Central memory CD8-positive, alpha-beta T cell (primary cell): ENCODE measurements around the gene TGFA.

Experiments used
- ATAC-seq: fragments of 150-1000 bp; cut with Tn5 transposase; replicated peaks from 2 replicates; pipeline ENCODE4 v1.10.0; 2022; ENCODE audit warnings: mild to moderate bottlenecking, moderate FRiP score, moderate number of reproducible peaks; ENCODE audit not compliant: poor library complexity, severe bottlenecking; ENCODE audit errors: extremely low read depth
- DNase-seq, 2 donors: peaks; one replicate each; pipeline ENCODE4 v3.0.0; 2021; ENCODE audit warnings: low spot score in 2 of 2
- H3K27ac Mint-ChIP-seq: one replicate; pipeline ENCODE4 v1.8.0; 2022; ENCODE audit warnings: low read depth, mild to moderate bottlenecking, moderate library complexity, mixed read lengths
- H3K27me3 Mint-ChIP-seq: one replicate; pipeline ENCODE4 v1.8.0; 2022; ENCODE audit warnings: mixed read lengths
- H3K36me3 Mint-ChIP-seq: one replicate; pipeline ENCODE4 v1.8.0; 2022; ENCODE audit warnings: mild to moderate bottlenecking, moderate library complexity, mixed read lengths; ENCODE audit not compliant: insufficient read depth
- H3K4me1 Mint-ChIP-seq: one replicate; pipeline ENCODE4 v1.8.0; 2022; ENCODE audit warnings: mixed read lengths
- H3K4me3 Mint-ChIP-seq: one replicate; pipeline ENCODE4 v1.8.0; 2022; ENCODE audit warnings: mild to moderate bottlenecking, moderate library complexity, mixed read lengths
- H3K9me3 Mint-ChIP-seq: one replicate; pipeline ENCODE4 v1.8.0; 2022; ENCODE audit warnings: mixed read lengths

Gene TGFA

DNA sequence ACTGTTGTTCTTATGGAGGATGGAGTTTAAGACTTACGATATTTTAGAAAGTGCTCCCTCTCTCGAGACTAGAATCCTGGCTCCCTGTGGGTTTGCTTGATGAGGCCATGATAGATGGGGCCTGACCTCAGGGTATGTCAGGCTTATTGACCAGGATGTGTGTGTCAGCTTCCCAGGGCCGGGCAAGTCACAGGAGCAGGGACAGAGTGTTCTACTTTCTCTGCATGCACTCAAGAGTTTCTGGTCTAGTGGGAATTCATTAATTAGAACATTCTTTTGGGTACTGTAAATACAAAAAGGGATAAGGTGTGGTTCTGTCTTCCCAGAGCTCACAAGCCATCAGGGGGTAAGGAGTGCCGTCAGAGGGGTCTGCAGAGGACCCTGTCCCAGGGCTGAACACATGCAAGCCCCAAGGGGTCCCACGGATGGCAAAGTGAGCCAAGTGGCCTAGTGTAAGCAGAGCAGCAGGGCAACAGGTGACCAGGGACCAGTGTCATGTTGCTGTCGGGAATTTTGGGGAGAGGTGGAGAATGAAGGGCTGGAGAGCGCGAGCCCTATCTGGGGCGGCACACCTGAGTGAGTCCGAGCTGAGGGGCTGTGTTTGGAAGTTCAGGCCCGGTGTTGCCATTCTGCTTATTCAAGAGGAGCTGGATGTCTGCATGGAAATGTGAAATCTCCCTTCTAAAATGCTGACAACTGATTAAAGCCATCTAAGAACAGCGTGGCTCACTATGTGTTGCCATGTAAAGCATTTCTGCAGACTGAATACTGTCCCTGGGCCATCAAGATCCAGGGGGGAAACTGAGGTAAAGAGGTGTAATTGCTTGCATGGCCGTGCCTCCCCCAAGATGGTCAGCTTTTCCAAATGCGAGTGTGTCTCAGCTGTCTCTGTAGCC is 91.4 kb downstream of the TGFA start:
- ATAC-seq (no peak), DNase-seq (no peak)
- Mint-ChIP-seq H3K27ac (no peak overlapping the region), H3K9me3 (no peaks in the 10 kb centered on the region), H3K4me1 (no peaks in the 10 kb centered on the region), H3K4me3 (no peak overlapping the region), H3K27me3 (no peaks in the 10 kb centered on the region), H3K36me3 (no peaks in the 10 kb centered on the region)

DNA sequence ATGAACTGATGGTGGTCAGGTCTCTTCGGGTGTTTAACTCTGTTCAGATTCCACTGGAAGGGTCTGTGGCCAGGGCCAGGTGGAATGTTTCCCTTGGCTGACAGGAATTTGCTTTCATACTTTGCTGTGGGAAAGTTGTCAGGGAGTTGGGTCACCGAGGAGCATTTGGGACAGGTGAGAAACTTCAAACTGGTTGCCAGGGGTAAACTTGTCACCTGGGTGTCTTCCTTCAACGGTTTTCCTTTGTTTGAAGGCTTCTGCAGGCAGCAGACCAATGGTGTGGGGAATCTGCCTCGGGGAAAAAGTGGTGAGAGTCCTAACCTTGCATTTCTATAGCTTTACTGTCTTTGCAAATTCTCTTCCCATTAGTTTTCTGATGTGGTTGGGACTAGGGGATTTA is 92.2 kb downstream of the TGFA start:
- H3K4me1 Mint-ChIP-seq: no peaks in the 10 kb centered on the region
- DNase-seq (no peak), ATAC-seq (no peak)
- H3K4me3 Mint-ChIP-seq: no peak overlapping the region
- no peaks in the 10 kb centered on the region for H3K9me3 Mint-ChIP-seq
- H3K36me3 Mint-ChIP-seq: no peaks in the 10 kb centered on the region
- no peak overlapping the region for H3K27ac Mint-ChIP-seq
- no peaks in the 10 kb centered on the region for H3K27me3 Mint-ChIP-seq

DNA sequence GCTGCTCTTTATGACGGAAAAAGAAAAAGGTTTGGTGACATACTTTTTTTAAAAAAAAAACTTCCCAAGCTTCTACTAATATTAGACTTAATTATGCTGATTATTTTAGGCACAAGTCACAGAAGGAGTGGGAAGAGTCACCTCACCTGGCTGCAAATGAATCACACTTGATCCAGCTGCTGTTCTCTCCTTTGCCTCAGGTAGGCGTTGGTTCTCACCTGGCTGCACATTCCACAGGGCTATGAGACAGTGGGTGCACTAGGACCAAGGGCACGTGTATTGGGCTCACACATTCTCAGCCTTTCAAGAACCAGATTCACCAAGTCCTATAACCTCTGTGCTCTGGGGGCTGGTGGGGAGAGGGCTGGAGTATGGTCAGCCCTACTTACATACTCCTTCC is 93.3 kb downstream of the TGFA start:
- ATAC-seq (no peak), DNase-seq (no peak)
- H3K9me3 Mint-ChIP-seq: no peaks in the 10 kb centered on the region
- no peaks in the 10 kb centered on the region for H3K4me1 Mint-ChIP-seq
- H3K27ac Mint-ChIP-seq: no peak overlapping the region
- H3K27me3 Mint-ChIP-seq: no peaks in the 10 kb centered on the region
- H3K36me3 Mint-ChIP-seq: no peaks in the 10 kb centered on the region
- no peak overlapping the region for H3K4me3 Mint-ChIP-seq

DNA sequence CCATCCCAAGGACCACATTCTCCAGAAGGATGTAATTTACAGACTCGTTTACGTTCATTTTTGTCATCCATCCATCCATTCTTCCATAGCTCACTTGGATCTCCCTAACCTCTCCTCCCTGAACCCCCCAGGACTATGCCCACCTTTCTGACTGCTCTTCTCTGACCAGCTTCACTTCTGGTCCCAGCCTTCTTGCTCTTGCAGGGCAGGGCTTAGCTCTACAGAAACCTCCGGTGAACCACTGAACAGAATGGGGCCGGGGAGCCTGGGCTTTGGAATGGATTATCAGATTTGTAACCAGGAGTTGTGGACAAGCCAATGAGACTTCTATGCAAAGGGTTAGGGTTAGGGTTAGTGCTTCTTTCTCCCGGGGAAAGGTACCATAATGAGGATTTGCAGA is 95.0 kb downstream of the TGFA start:
- Mint-ChIP-seq H3K4me3 (no peak overlapping the region), H3K9me3 (no peaks in the 10 kb centered on the region), H3K27me3 (no peaks in the 10 kb centered on the region), H3K36me3 (no peaks in the 10 kb centered on the region), H3K4me1 (no peaks in the 10 kb centered on the region), H3K27ac (no peak overlapping the region)
- ATAC-seq (no peak), DNase-seq (no peak)

DNA sequence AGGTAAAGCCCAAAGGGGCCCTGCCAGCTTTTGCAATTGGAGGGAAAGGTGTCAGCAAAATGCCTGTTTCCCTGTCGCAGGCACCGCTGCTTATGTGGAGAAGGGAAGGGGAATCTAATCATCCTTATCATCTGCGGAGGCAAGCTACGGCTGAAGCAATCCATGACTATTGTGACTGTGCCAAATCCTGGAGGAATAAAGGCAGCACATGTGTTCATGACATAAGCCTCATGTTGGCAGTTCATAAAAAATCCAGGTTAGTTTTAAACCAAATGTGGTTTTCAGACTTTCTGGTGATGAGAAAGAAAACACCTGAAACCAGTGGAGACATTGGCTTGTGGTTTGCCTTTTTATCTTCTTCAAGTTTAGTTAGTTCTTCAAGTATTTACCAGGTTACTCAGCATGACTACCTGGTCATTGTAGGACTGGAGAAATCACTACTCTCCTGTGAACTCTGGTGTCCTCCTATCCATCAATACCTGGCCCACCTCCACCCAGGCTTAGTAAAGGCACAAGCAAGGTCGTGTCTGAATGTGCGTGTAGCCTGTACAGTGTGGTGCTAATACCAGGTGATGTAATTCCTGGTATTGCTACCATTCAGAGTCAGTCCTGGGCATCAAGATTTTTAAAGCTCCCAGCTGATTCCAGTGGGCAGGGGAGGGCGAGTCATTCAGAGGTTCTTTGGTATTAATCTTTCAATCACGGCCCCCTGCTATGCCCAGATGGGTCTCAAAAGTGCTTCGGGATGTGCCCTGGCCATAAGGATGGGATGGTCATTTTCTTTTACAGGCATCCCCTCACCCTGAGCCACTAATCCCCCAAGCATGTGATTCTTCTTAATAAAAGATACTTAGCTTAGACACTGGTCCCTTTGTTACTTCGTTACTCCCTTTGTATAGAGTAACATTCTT is 96.8 kb downstream of the TGFA start:
- no peak overlapping the region for H3K4me3 Mint-ChIP-seq
- no peaks in the 10 kb centered on the region for H3K9me3 Mint-ChIP-seq
- DNase-seq (no peak), ATAC-seq (no peak)
- H3K36me3 Mint-ChIP-seq: peaks cover 1% of the 10 kb centered on the region
- H3K4me1 Mint-ChIP-seq: no peaks in the 10 kb centered on the region
- no peak overlapping the region for H3K27ac Mint-ChIP-seq
- no peaks in the 10 kb centered on the region for H3K27me3 Mint-ChIP-seq

DNA sequence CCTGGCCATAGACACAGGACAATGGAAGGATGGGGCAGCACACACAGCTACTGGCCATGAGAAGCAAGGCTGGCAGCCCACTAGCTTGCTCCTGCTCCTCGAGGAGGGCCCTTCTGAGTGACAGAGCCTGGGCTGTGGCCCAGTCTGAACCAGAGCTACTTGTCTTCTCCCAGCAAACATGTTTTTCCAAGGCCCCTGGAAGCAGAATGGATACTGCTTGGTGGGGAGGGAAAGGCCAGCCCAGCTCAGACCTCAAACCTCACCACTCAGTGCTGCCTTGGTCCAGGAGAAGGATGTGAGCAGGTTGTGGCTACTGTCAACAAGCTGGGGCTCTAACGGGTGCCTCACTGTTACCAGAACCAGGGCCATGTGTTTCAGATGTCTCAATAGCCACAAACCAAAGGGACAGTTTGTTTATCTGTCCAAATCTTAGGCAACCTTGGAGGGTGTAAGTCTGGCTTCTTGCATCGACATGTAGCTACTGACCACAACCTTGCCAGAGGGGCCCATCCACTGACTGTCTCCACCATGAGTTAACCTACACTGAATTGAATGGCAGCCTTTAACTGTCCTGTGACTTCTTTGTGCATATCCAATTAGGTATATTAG is 98.6 kb downstream of the TGFA start:
- Mint-ChIP-seq H3K4me3 (no peak overlapping the region), H3K36me3 (peaks cover 3% of the 10 kb centered on the region), H3K4me1 (no peaks in the 10 kb centered on the region), H3K27me3 (no peaks in the 10 kb centered on the region), H3K9me3 (no peaks in the 10 kb centered on the region), H3K27ac (no peak overlapping the region)
- no peak for ATAC-seq
- DNase-seq: no peak

DNA sequence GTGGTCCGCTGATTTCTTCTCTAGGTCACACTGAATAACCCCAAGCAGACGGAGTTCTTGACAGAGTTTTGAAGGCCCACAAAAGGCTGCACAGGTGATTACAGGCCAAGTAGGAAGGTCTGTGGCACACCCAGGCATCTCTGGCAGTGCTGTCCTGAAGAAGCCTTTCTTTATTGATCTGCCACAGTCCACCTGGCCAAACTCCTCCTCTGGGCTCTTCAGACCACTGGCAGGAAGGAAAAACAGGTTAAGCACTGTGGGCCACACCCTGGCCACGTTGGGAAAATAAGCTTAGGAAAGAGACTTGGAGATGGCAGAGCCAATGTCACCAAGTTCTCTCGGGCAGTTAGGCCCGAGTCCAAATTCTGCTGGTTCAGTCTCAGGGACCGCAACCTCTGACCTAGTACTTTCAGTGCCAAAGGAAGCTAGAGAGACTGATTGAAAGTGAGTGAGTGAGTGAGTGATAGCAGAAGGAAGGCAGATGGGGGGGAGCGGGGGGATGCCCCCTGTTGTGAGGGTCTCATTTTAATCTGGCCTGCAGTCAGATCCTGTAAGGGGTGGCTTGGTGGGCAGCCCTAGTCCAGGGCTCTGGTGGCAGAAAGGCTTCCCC is 102.9 kb downstream of the TGFA start:
- DNase-seq (no peak), ATAC-seq (no peak)
- Mint-ChIP-seq H3K27ac (no peak overlapping the region), H3K36me3 (peaks cover 8% of the 10 kb centered on the region), H3K4me3 (no peak overlapping the region), H3K27me3 (no peaks in the 10 kb centered on the region), H3K4me1 (no peaks in the 10 kb centered on the region), H3K9me3 (no peaks in the 10 kb centered on the region)

DNA sequence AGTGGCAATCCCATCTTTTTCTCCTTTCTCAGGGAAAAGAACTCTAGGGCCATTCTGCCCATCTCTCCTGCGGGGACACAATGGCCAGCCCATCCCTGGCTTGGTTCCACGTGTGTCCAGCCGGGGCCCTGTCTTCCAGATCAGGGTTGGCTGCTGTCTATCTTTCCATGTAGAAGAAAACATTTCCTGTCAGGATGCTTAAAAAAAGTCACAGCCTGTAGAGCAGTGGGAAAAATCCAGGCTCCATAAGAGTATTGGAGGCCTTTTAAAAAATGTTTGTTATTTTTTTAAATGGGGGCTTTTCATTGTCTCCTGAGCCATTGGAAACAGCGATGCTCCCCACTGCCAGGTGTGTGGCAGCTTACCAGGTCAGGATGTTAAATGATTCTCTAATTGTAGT is 105.6 kb downstream of the TGFA start:
- no peaks in the 10 kb centered on the region for H3K9me3 Mint-ChIP-seq
- ATAC-seq (no peak), DNase-seq (no peak)
- H3K27ac Mint-ChIP-seq: no peak overlapping the region
- peaks cover 8% of the 10 kb centered on the region for H3K36me3 Mint-ChIP-seq
- no peaks in the 10 kb centered on the region for H3K4me1 Mint-ChIP-seq
- H3K27me3 Mint-ChIP-seq: no peaks in the 10 kb centered on the region
- no peak overlapping the region for H3K4me3 Mint-ChIP-seq

DNA sequence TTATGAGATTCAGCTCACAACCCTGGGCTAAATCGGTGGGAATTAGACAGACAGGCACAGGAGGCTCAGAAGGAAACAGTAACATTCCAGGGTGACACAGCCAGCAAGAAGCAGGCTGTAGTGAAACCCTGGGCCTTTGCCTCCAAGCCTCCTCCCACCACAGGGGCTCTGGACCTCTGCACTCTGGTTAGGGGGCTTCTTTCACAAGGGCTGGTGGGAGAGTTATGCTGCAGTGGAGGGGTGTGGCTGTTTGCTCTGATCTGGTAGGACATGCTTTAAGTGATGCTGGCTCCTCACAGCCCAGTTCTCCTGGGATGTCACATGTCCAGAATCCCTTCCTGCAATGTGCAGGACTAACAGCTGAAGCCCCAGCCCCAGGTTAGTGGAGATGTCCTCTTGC is 109.9 kb downstream of the TGFA start:
- Mint-ChIP-seq H3K9me3 (no peaks in the 10 kb centered on the region), H3K4me3 (no peak overlapping the region), H3K27me3 (no peaks in the 10 kb centered on the region), H3K4me1 (peaks cover 7% of the 10 kb centered on the region), H3K36me3 (peaks cover 2% of the 10 kb centered on the region), H3K27ac (no peak overlapping the region)
- ATAC-seq (no peak), DNase-seq (no peak)

DNA sequence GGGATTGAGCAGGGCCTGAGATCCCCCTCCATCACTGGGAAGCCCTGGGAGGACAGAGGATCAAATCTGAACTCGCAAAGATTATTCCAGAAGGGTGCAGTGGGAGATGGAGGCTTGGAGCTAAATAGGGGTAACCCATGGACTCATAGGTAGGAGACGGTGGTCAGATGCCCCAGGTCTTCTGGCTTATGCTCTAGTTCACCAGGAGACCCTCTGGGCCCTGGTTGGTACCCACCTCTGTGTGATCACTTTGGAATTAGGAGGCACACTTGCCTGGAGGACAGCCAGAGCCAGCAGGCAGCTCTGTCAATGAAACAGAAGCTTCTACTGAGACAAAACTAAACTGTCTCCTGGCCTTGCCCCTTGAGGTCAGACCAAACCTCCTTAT is 110.6 kb downstream of the TGFA start:
- Mint-ChIP-seq H3K4me3 (no peak overlapping the region), H3K4me1 (peaks cover 7% of the 10 kb centered on the region), H3K9me3 (no peaks in the 10 kb centered on the region), H3K27me3 (no peaks in the 10 kb centered on the region), H3K27ac (no peak overlapping the region), H3K36me3 (peaks cover 2% of the 10 kb centered on the region)
- ATAC-seq (no peak), DNase-seq (no peak)

DNA sequence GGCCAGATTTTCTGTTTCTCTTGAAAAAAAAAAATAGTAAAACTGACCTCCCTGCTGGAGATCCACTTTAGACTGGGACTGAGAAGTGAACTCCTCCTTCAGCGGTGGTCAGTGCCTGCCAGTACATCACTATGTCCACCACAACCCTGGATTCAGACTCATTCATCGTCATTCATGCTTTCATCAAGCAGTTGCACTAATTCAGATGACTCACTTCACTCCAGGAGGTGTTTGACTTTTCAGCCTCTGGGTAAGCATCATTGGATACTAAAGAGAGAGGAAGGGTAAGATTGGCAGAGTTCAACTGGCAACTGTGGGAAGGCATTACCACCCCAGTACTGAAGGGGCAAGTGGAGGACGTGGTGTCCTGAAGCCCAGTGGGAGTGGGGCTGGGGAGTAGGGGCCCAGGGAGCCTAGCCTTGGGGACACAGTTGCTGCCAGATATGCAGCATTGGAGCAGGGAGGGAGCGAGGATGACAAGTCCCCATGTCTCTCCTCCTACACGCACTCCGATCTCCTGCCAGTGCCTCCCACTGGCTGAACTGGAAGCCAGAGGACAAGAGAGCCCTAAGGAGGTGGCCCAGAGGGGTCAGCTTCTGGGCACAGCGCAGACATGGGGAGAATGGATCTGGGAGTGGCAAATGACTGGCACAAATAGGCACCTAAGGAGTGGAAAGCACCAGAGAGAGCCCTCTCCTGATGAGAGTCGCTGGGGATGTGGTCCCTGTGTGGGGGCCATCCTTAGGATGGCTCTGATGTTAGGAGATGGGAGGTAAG is 111.1 kb downstream of the TGFA start:
- Mint-ChIP-seq H3K36me3 (no peaks in the 10 kb centered on the region), H3K9me3 (no peaks in the 10 kb centered on the region), H3K4me1 (peaks cover 7% of the 10 kb centered on the region), H3K27me3 (peaks cover 2% of the 10 kb centered on the region), H3K4me3 (no peak overlapping the region), H3K27ac (no peak overlapping the region)
- DNase-seq: no peak
- ATAC-seq: no peak

DNA sequence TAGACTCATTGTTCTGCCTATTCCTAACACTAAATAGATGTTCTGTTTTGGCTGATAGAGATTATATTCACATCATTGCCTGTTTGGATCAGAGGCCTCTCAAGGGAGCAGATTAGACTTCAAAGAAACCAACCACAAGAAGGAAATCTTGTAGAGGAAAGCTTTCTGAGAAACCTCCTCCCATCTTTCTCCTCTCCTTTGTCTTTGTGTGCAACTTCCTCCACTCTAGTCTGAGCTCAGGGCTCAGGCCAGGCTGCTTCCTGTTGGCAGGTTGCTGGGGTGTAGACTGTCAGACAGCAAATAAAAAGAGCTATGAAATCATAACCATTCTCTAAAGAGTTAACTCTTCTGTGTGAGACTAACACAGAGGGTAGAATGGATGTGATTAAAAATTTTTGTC is 113.0 kb downstream of the TGFA start:
- Mint-ChIP-seq H3K27ac (no peak overlapping the region), H3K9me3 (no peaks in the 10 kb centered on the region), H3K4me1 (peaks cover 7% of the 10 kb centered on the region), H3K27me3 (peaks cover 19% of the 10 kb centered on the region), H3K36me3 (no peaks in the 10 kb centered on the region), H3K4me3 (no peak overlapping the region)
- ATAC-seq: no peak
- DNase-seq: no peak
